HG02840 (cell line): ENCODE results near the gene USF3.

ENCODE experiments used
- ATAC-seq: cut with Tn5 transposase; IDR thresholded peaks from one replicate; pipeline ENCODE4 v1.9.1; 2021; ENCODE audit warnings: mild to moderate bottlenecking, moderate library complexity, moderate number of reproducible peaks; ENCODE audit not compliant: unreplicated experiment, low FRiP score

The USF3 gene

GRCh38 chr3:113698956-113699355 lies 2.5 kb upstream of the USF3 start:
- ATAC-seq: no peak

- no peak for ATAC-seq
Measured at GRCh38 chr3:113698213-113698742, 1.8 kb upstream of the USF3 start.

GRCh38 chr3:113697500-113698090 lies 1.2 kb upstream of the USF3 start:
- ATAC-seq: no peak

GRCh38 chr3:113696658-113697499 lies 437 bp upstream of the USF3 start:
- ATAC-seq: peak; percentile 98

- no peak for ATAC-seq
Measured at GRCh38 chr3:113695431-113695785, 1.0 kb downstream of the USF3 start.

- ATAC-seq: no peak
Measured at GRCh38 chr3:113690482-113690881, 6.0 kb downstream of the USF3 start.

- no peak for ATAC-seq
Measured at GRCh38 chr3:113685956-113686721, 10.3 kb downstream of the USF3 start.

- no peak for ATAC-seq
Measured at GRCh38 chr3:113685124-113685523, 11.3 kb downstream of the USF3 start.

GRCh38 chr3:113684271-113684819 lies 12.1 kb downstream of the USF3 start:
- no peak for ATAC-seq

GRCh38 chr3:113678773-113679172 lies 17.7 kb downstream of the USF3 start:
- no peak for ATAC-seq

- ATAC-seq: no peak
Measured at GRCh38 chr3:113677737-113678136, 18.7 kb downstream of the USF3 start.

- no peak for ATAC-seq
Measured at GRCh38 chr3:113676261-113676660, 20.2 kb downstream of the USF3 start.

- ATAC-seq: no peak
Measured at GRCh38 chr3:113673593-113673992, 22.8 kb downstream of the USF3 start.

- no peak for ATAC-seq
Measured at GRCh38 chr3:113668015-113668414, 28.4 kb downstream of the USF3 start.

GRCh38 chr3:113664523-113665094 lies 31.8 kb downstream of the USF3 start:
- no peak for ATAC-seq

- ATAC-seq: no peak
Measured at GRCh38 chr3:113663761-113664160, 32.7 kb downstream of the USF3 start.

GRCh38 chr3:113663324-113663750 lies 33.1 kb downstream of the USF3 start:
- ATAC-seq: no peak

- ATAC-seq: no peak
Measured at GRCh38 chr3:113662824-113663223, 33.6 kb downstream of the USF3 start.

GRCh38 chr3:113660896-113661295 lies 35.5 kb downstream of the USF3 start:
- no peak for ATAC-seq

GRCh38 chr3:113660458-113660857 lies 36.0 kb downstream of the USF3 start:
- ATAC-seq: no peak
